Heart left ventricle (tissue), 13 donors: ENCODE measurements around the gene RERGL.

Experiments
- CTCF ChIP-seq, 12 donors: fragments of 200-600 bp; sonication (generic) in 4 of 12; IDR thresholded peaks; one replicate each; pipeline versions ENCODE4 v1.5.0 to v1.8.0; 2018 to 2022; ENCODE audit warnings: antibody characterized with exemption in 12 of 12, mild to moderate bottlenecking in 5 of 12
- POLR2A ChIP-seq, 2 donors: fragments of 450-650 bp; IDR thresholded peaks; one replicate each; pipeline ENCODE4 v1.6.1; 2017; ENCODE audit warnings: antibody characterized with exemption in 2 of 2, mild to moderate bottlenecking in 2 of 2, moderate library complexity in 2 of 2
- donor health status: ischemic (EF 13 %, LVEDD 7.1; RV severe dilation, severe dysfunction).
- donor health status: DM: no; HTN: yes; CAD: no.
- donor health status: DM: no; HTN: no; CAD: no.
- donor health status: ischemic (EF 25% LVEDD 6.9; RV normal size, moderate dysfunction).
- donor health status: ischemic (EF 25% LVEDD 5.7; RV mildly dilated, moderate dysfunction).
- donor health status: ischemic (EF 35%, LVEDD 5.7; RV mildly dilated, moderate dysfunction).
- donor health status: nonischemic (EF 11% LVEDD 7.7; RV severe dilation, severe dysfunction).
- donor health status: DM: yes; HTN: yes; CAD: no.
- donor health status: PGD.
- donor health status: ischemic (EF 29% LVEDD 5.4; RV normal size, mild dysfunction).
- donor health status: nonischemic (EF 23%, LVEDD 6.1; RV moderate dilation, normal function).

- no peak for TF ChIP-seq CTCF (IDR thresholded peaks at IDR 0.05)
- no peak for TF ChIP-seq POLR2A (IDR thresholded peaks at IDR 0.05)
Observed at GRCh38 chr12:18072723-18073122, 17.3 kb downstream of the RERGL start.
